IPS-NIHi7 (cell line): ENCODE results near the gene ZNF662.
"Not testable (repeated sequence)": the region's sequence is repeated elsewhere in the genome, so short reads cannot be mapped to it uniquely, and the experiment has no call there.

ENCODE experiments used
- DNase-seq: peaks from one replicate; pipeline ENCODE4 v3.0.0; 2012; ENCODE audit warnings: mixed read lengths; ENCODE audit errors: extremely low spot score

ZNF662 gene

GRCh38 chr3:42906070-42906847 lies at the start of gene ZNF662:
Gene ZNF662 (plus strand): TSS chr3:42906142. CDS start chr3:42908115, 1,973 bp downstream.
- DNase-seq = no peak

GRCh38 chr3:42856544-42856943 lies 49.4 kb upstream of the ZNF662 start:
- no peak for DNase-seq

- DNase-seq = no peak
Observed at GRCh38 chr3:42864321-42864950, 41.5 kb upstream of the ZNF662 start.

- no peak for DNase-seq
Observed at GRCh38 chr3:42865256-42865655, 40.7 kb upstream of the ZNF662 start.

GRCh38 chr3:42867138-42867537 lies 38.8 kb upstream of the ZNF662 start:
- DNase-seq = no peak

GRCh38 chr3:42868841-42869240 lies 37.1 kb upstream of the ZNF662 start:
- DNase-seq = no peak

GRCh38 chr3:42871592-42872196 lies 34.2 kb upstream of the ZNF662 start:
- DNase-seq = no peak

GRCh38 chr3:42872718-42873117 lies 33.2 kb upstream of the ZNF662 start:
- no peak for DNase-seq

GRCh38 chr3:42873221-42873982 lies 32.5 kb upstream of the ZNF662 start:
- DNase-seq = no peak

- DNase-seq = no peak
Observed at GRCh38 chr3:42874749-42875148, 31.2 kb upstream of the ZNF662 start.

GRCh38 chr3:42875325-42876151 lies 30.4 kb upstream of the ZNF662 start, which contains the start of gene CYP8B1:
Gene CYP8B1 (minus strand): TSS chr3:42875879. CDS start chr3:42875816, 63 bp downstream.
- DNase-seq = no peak

GRCh38 chr3:42876401-42876800 lies 29.5 kb upstream of the ZNF662 start:
- DNase-seq = no peak

GRCh38 chr3:42876940-42877720 lies 28.8 kb upstream of the ZNF662 start:
- DNase-seq = no peak

- no peak for DNase-seq
Observed at GRCh38 chr3:42877881-42878280, 28.1 kb upstream of the ZNF662 start.

- DNase-seq = no peak
Observed at GRCh38 chr3:42880183-42880582, 25.8 kb upstream of the ZNF662 start.

GRCh38 chr3:42880601-42881451 lies 25.1 kb upstream of the ZNF662 start:
- DNase-seq = peak; percentile 97

- DNase-seq = not testable (repeated sequence)
Observed at GRCh38 chr3:42883251-42883930, 22.6 kb upstream of the ZNF662 start.

- DNase-seq = no peak
Observed at GRCh38 chr3:42884324-42884723, 21.6 kb upstream of the ZNF662 start.

GRCh38 chr3:42886294-42886822 lies 19.6 kb upstream of the ZNF662 start:
- DNase-seq = no peak
